HuH-7.5 (cell line): ENCODE measurements around the gene SENP6.
"Not testable (repeated sequence)": the region's sequence is repeated elsewhere in the genome, so short reads cannot be mapped to it uniquely, and the experiment has no call there.

Source experiments
- DNase-seq: peaks from one replicate; pipeline ENCODE4 v3.0.0; 2011; ENCODE audit warnings: low spot score

SENP6 gene

DNA sequence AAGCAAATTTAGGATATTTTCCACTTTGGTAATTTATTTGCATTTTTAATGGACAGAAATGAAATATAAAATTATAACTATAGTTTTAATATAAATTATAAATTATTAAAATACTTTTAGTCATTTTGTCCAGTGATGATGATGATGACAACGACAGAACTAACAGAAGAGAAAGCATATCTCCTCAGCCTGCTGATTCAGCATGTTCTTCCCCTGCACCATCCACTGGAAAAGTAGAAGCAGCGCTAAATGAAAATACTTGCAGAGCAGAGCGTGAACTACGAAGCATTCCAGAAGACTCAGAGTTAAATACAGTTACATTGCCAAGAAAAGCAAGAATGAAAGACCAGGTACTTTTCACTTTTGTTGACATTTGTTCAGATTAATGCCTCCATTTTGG lies 64.9 kb downstream of the SENP6 start:
- DNase-seq, result no peak

DNA sequence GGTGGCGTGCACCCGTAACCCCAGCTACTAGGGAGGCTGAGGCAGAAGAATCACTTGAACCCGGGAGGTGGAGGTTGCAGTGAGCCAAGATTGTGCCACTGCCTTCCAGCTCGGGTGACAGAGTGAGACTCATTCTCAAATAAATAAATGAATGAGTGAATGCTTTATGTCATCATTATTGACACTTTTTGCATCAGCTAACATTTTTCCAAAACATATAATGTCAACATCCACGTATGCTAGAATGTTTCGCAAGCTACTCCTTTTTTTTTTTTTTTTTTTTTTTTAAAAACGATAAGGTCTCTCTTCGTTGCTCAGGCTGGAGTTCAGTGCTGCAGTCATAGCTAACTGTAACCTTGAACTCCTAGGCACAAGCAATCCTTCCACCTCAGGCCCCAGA lies 72.2 kb downstream of the SENP6 start:
- peak; percentile 6 for DNase-seq

DNA sequence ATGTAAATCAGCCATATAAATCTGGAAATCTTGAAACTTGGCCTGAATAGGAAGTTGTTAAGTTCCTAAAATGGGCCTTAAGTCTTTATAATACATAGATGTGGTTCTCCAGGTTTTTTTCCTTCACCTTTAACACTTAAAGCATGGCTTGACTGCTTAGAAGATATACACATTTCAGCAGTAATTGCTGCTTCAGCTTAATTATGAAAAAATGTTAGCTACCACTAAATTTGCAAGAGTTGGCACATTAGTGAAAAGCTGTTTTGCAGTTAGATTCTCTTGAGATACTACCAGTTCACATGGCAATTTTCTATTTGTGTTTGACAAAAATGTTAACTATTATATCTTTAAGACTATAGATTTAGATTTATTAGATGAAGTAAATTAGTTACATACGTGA lies 74.7 kb downstream of the SENP6 start:
- no peak for DNase-seq

DNA sequence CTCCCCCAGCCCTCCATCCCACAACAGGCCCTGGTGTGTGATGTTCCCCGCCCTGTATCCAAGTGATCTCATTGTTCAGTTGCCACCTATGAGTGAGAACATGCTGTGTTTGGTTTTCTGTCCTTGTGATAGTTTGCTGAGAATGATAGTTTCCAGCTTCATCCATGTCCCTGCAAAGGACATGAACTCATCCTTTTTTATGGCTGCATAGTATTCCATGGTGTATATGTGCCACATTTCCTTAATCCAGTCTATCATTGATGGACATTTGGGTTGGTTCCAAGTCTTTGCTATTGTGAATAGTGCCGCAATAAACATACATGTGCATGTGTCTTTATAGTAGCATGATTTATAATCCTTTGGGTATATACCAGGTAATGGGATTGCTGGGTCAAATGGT lies 80.9 kb downstream of the SENP6 start:
- DNase-seq, result not testable (repeated sequence)

DNA sequence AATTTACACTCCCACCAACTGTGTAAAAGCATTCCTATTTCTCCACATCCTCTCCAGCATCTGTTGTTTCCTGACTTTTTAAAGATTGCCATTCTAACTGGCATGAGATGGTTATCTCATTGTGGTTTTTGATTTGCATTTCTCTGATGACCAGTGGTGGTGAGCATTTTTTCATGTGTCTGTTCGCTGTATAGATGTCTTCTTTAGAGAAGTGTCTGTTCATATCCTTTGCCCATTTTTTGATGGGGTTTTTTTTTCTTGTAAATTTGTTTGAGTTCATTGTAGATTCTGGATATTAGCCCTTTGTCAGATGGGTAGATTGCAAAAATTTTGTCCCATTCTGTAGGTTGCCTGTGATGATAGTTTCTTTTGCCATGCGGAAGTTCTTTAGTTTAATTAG lies 81.3 kb downstream of the SENP6 start:
- not testable (repeated sequence) for DNase-seq

DNA sequence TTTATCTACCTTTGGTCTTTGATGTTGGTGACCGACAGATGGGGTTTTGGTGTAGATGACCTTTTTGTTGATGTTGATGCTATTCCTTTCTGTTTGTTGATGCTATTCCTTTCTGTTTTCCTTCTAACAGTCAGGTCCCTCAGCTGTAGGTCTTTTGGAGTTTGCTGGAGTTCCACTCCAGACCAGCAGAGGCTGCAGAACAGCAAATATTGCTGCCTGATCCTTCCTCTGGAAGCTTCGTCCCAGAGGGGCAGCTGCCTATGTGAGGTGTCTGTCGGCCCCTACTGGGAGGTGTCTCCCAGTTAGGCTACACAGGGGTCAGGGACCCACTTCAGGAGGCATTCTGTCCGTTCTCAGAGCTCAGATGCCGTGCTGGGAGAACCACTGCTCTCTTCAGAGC lies 85.9 kb downstream of the SENP6 start:
- DNase-seq, result not testable (repeated sequence)

DNA sequence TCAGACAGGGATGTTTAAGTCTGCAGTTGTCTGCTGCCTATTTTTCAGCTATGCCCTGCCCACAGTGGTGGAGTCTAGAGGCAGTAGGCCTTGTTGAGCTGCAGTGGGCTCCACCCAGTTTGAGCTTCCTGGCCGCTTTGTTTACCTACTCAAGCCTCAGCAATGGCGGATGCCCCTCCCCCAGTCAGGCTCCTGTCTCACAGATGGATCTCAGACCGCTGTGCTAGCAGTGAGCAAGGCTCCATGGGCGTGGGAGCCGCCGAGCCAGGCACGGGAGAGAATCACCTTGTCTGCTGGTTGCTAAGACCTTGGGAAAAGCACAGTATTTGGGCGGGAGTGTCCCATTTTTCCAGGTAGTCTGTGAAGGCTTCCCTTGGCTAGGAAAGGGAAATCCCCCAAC lies 86.3 kb downstream of the SENP6 start:
- DNase-seq, result not testable (repeated sequence)

DNA sequence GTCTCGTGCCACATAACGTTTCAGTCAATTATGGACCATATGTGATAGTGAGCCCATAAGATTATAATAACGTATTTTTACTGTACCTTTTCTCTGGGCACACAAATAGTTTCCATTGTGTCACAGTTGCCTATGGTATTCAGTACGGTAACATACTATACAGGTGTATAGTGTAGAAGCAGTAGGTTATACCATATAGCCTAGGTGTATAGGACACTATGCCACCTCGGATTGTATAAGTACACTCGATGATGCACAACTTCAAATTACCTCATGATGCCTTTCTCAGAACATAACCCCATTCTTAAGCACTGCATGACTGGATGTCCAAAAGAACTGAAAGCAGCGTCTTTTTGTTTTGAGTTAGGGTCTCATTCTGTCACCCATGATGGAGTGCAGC lies 87.9 kb downstream of the SENP6 start:
- no peak for DNase-seq

DNA sequence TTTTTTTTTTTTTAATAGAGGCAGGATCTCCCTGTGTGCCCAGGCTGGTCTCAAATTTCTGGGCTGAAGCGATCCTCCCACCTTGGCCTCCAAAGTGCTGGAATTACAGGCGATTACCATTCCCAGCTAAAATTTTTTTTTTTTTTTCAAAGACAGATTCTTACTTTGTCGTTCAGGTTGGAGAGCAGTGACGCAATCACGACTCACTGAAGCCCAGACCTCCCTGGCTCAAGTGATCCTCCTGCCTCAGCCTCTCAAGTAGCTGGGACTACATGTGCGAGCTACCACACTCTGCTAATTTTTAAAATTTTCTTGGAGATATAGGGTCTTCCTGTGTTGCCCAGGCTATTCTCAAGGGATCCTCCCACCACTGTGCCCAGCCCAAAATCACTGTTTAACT lies 89.3 kb downstream of the SENP6 start:
- DNase-seq, result no peak

DNA sequence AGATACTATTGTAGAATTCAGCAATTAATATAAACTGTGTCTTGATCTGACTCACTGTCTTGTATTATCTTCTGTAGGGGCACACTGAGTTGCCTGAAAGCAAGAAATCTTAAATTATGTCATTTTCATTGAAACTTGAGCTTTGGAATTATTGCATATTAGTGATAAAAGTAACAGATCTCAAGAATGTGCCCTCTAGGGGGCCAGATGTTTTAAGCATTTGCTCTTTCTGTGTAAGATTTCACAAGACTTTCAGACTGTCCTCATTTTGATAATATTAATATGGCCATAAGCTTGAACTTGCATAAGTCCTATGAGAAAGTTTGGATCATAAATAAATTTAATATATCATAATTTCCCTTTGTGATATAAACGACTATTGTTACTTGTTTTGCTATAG lies 91.9 kb downstream of the SENP6 start:
- no peak for DNase-seq

DNA sequence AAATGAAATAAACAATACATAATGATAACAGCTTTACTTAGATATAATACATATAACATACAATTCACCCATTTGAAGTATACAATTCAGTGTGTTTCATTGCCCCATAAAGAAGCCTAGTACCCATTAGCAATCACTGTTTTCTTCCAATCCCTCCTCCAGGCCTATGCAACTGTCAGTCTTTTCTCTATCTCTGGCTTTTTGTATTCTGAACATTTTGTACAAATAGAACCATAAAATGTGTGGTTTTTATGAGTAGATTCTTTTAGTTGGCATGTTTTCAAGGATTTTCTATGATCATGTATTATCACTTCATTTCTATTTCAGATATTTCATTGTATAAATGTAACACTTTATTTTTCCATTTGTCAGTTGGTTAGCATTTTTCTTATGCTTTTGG lies 92.7 kb downstream of the SENP6 start:
- no peak for DNase-seq

DNA sequence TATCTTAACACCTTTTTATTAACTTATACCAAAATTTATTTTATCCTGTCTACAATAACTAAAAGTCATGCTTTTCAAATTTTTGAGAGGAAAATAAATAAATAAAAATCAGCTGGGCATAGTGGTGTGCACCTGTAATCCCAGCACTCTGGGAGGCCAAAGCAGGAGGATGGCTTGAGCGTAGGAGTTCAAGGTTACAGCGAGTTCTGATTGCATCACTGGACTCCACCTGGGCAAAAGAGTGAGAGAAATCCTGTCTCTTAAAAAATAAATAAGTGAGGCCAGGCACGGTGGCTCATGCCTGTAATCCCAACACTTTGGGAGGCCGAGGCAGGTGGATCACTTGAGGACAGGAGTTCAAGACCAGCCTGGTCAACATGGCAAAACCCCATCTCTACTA lies 106.7 kb downstream of the SENP6 start:
- not testable (repeated sequence) for DNase-seq

DNA sequence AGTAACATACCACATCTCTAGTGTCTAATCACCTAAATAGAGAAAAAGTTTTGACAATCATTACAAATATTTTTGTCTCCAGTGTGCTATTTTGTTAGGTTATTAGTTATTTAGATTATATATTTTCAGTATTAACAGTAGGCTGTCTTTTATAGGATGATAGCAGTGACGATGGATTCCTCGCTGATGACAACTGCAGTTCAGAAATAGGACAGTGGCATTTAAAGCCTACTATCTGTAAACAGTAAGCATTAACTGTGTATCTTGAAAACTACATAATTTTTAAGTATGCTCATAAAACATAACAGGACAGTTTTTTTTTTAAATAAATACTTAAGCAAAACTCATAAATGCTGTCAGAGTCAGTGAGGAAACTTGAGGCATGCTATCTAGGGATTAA lies 109.5 kb downstream of the SENP6 start:
- DNase-seq, result no peak

DNA sequence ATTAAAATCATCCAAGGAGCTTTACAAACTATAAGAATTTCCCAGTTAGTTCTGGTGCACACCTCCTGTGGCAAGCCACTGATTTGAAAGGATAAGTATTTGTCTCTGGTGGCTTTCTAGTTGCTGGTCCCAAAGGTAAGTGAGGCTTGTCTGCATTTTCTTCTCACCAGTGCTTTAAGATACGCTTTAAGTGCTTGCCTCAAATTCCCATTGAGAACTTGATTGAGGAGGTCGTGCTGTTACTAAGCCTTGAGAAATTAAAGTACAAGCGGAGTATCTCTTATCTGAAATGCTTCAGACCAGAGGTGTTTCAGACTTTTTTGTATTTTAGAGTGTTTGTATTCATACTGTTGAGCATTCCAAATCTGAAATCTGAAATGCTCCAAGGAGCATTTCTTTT lies 117.5 kb downstream of the SENP6 start:
- no peak for DNase-seq

DNA sequence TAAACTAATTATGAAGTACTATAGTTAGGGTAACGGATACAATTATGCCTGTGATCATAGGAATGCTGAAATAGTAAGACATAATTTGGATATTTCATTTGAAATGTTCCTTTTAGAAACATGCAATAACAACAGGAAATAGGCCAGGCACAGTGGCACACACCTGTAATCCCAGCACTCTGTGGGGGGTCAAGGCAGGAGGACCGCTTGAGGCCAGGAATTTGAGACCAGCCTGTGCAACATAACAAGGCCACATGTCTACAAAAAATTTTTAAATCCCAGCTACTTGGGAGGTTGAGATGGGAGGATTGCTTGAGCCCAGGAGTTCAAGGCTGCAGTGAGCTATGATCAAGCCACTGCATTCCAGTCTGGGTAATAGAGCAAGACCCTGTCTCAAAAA lies 121.7 kb downstream of the SENP6 start:
- DNase-seq, result no peak

DNA sequence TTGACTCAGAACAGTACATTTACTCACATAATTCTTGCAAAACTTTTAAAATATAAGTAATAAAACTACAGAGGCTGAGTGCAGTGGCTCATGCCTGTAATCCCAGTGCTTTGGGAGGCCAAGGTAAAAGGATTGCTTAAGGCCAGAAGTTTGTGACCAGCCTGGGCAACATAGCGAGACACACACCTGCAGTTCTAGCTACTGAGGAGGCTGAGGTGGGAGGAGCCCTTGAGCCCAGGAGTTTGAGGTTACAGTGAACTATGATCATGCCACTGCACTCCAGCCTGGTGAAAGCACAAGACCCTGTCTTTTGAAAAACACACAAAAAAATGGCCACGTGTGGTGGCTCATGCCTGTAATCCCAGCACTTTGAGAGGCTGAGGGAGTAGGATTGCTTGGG lies 125.5 kb downstream of the SENP6 start:
- DNase-seq, result no peak

DNA sequence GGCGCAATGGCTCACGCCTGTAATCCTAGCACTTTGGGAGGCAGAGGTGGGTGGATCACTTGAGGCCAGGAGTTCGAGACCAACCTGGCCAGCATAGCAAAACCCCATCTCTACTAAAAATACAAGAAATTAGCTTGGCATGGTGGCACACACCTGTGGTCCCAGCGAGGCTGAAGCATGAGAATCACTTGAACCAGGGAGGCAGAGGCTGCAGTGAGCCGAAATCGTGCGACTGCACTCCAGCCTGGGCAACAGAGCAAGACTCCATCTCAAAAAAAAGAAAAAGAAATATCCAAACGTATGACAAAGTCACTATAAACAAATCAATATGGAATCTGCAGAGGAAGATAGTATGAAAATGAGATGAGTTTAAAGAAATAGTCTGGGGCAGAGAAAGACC lies 129.3 kb downstream of the SENP6 start:
- DNase-seq, result not testable (repeated sequence)

DNA sequence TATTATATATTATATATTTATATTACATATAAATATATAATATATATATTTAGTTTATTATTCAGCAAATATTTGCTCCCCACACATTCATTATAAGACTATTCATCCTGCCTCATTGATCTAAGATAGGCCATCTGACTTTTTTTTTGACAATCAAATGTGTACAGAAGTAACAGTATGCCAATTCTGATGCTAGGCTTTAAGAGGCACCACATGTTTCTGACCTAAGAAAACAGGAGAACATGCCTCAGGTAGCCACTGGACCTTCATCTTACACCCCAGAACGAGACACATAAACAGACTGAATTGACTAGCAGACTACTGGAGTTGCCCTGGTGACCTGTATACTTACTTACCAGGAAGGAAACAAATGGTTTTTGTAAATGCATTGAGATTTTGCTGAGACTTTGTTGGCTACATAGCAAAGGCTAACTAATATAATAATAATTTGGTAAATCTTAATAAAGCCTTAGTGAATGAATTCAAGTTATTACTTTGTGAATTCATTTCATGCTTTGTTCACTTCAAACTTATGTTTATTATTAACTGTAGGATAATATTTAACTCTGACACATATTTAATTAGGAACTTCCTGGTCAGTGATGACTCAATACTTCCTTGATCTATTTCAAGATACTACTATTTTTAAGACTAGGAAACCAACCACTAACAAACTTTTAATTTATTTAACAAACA lies 134.0 kb downstream of the SENP6 start:
- DNase-seq, result no peak

DNA sequence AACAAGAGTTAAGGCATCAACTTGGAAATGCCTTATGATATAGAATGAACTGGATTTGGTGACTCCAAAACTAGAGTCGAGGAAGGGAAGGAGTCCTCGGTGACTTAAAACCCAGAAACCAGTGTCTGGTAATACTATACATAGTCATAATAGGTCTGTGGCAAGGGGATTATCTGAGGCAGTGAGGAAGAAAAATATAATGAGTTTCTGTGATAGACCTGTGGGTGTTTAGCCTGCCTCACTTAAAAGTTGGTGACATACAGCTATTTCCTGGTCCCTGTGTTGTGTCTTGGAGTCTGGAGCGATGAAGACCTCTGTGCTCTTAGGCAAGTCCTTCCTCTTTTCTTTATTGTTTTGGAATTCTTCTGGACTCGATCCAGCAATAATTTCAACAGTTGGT lies 142.3 kb downstream of the SENP6 start:
- DNase-seq, result no peak

DNA sequence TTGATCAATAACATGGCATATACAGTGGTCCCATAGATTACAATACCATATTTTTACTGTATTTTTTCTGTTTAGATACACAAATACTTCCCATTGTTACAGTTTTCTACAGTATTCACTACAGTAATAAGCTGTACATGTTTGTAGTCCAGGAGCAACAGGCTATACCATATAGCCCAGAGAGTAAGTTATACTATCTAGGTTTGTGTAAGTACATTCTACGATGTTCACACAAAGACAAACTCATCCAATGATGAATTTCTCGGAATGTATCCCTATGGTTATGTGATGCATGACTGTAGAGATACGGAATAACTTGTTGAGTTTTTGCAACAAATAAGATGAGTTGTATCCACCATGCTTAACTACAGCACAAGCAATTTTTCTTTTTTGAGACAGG lies 143.7 kb downstream of the SENP6 start:
- DNase-seq, result no peak

DNA sequence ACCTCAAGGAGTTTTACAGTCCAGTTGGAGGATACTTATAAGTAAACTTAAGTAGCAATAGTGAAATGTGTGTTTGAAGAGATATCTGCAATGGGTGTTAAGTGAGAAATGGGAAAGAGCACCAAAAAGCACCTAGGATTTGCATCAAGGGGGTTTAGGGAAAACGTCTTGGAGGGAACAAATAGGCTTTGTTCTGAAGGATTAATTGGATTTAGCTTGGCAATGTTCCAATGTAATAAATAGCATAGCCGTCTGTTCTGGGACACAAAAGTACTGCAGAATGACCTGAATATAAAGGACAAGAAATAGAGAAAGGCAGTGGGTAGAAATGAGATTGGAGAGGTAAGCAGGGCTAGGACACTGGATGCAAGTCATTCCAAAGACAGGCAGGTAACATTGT lies 144.5 kb downstream of the SENP6 start:
- DNase-seq, result no peak

DNA sequence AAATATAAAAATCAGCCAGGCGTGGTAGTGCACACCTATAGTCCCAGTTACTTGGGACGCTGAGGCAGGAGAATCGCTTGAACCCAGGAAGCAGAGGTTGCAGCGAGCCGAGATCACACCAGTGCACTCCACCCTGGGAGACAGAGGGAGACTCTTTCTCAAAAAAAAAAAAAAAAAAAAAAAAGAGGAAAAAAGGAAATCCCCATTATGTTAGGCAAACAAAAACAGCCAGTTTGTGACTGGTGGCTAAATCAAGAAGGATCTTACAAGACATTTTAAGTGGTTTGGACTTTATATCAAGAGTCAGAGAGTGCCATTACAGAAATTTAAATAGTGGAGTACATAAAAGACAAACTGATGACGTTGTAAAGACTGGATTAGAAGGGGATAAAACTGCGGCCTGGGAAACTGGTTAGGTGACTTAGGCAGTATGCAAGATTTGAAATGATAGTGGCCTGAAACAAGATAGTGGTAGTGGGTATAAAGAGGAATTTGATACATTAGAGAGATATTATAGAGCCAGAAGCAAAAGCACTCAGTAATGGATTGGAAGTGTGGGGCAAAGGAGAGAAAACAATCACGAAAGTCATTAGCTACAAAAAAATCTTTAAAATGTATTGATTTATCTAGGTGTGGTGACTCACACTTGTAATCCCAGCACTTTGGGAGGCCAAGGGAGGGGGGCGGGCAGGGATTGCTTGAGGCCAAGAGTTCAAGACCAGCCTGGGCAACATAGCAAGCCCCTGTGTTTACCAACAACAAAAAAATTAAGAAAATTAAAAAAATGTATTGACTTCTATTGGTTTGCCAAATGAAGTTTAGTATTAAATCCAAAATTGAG lies 145.7 kb downstream of the SENP6 start:
- DNase-seq, result no peak

DNA sequence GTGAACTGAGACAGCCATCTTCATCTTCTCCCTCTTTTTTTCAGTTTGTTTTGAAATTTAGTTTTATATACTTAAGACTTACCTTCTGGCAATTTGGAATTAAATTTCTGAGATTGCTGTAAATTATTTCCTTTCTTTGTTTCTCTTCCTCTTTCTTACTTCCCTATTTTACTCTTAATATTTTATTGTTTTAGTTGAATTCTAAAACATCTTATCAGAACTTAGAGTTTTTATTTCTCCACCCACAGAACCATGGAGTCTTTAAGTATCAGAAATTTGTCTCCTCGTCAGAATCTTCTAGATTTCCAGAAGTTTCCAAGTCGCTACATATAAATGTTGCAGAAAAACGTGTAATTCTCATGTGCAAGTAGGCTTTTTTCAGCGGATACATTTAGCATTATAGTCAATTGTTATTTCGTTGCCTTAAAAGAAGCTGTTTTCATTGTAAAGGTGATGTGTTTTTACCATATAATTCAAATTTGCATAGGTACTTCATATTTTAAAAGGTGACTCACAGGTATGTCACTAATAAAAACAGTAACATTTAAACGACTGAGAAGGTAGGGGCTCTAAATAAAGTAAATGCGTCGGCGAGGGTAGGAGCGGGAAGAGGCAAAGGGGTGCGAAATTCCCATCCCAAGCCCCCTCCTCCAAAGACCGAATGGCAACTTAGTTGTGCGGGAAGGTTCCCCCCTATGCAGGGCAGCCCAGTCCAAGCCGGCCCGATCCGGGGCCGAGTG lies 146.5 kb downstream of the SENP6 start:
- DNase-seq, result no peak
